Inflammatory macrophage (primary cell): ENCODE data around the gene GRIK2.

Source experiments
- DNase-seq, 2 donors: peaks; one replicate each; pipeline ENCODE4 v3.0.0-alpha.2; 2020 to 2022

GRIK2 gene

GRCh38 chr6:101918471-101918870, 525.0 kb downstream of the GRIK2 start:
- no peak for DNase-seq

GRCh38 chr6:101921829-101922450, 528.4 kb downstream of the GRIK2 start:
- no peak for DNase-seq

GRCh38 chr6:101926149-101926925, 532.8 kb downstream of the GRIK2 start:
- DNase-seq: no peak

GRCh38 chr6:101931766-101932165, 538.3 kb downstream of the GRIK2 start:
- no peak for DNase-seq

DNA sequence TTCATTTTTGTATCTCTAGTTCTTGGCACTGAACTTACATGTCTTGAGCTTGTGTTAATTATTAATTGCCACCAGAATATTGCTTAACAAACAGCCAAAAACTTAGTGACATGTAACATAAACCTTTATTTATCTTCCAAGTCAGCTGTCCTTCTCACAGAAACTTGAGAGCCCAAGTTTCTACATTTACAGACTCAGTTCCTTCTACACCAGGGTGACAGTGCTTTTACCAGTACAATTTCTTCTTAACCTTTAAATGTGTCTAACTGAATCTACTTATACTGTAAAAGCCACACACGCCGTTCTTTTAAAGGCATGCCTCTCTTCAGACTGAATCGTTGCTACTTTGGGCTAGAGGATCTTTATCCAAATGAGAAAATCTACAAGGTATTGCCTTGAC, 539.2 kb downstream of the GRIK2 start:
- DNase-seq: no peak

GRCh38 chr6:101935732-101936131, 542.2 kb downstream of the GRIK2 start:
- DNase-seq: no peak

GRCh38 chr6:101936516-101936915, 543.0 kb downstream of the GRIK2 start:
- no peak for DNase-seq

GRCh38 chr6:101937108-101937507, 543.6 kb downstream of the GRIK2 start:
- no peak for DNase-seq

DNA sequence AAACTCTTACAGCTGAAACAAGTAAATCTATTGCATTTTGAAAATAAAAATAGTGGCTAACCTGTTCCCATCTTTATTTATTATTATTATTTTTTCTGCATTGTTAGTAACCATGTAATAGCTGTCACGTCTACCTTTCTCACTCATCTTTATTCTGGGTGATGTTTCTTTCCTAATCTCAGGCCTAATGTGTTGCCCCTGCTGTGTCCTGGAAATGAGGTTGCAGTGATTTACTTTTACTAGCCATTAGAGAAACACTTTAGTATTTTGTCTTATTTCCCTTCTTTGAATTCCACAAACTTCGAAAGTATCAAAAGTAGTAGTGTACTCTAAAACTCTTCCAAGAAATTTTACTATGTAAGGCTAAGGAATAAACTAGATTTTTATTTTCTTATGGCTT, 546.9 kb downstream of the GRIK2 start:
- no peak for DNase-seq

DNA sequence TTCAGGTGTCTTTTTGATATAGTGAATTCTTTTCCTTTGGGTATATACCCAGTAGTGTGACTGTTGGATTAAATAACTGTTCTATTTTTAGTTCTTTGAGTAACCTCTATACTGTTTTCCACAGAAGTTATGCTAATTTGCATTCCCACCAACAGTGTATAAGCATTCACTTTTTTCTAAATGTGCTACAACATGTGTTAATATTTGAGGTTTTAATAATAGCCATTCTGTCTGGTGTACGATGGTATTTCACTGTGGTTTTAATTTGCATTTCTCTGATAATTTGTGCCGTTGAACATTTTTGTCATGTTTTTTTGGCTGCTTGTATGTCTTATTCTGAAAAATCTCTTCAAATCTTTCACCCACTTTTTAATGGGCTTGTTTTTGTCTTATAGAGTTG, 563.5 kb downstream of the GRIK2 start:
- DNase-seq: no peak

DNA sequence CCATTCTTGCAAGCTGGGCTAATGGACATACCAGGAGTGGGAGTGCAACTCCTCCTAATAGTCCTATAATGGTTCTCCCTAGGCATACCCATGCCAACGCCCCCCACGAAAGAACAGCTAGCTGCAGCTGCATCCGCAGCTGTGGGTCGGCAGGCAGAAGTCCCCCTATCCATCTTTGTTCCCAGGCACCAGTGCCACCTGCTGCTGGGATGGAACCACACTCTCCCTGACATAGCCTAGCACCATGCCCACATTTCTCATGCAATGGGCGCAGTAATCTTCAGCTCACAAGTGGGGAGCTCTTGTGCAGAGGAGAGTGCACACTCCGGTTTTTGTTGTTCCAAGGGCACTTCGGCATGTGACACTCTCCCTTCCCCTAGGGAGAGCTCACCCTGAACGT, 567.8 kb downstream of the GRIK2 start:
- no peak for DNase-seq

DNA sequence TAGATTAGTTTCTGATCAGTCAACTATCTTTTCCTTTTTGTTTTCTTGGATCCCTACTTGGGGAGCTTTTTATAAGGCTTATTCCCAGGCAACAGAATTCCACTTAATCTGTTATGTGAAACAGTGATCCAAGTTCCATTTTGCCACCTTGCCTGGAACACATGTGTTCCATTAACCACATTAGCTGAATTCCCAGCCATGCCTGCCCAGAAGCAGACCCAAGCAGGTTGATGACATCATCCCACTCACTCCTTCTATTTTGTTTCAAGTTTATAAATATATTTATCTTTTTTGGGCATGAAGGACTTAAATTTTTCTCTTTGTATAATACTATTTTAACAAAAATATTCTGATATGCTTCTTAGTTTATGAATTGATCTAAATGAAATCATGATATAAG, 587.4 kb downstream of the GRIK2 start:
- DNase-seq: no peak

DNA sequence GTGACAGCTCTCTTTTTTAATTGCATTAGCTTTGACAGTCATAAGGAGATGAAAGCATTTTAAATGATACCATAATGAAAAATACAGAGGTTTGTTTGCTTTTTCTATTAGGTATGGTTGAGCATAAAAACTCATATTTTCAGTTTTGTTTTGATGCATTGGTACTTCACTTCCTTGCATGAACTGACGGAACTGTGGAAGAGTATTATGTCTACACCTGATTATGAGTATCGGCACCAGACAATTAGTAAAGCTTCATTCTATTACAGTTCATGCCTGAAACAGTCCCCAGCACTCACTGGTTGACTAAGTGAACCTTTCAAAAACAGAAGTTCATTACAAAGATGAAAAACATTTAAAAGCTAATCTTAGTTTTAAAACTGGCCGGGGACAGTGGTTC, 593.0 kb downstream of the GRIK2 start:
- no peak for DNase-seq

- no peak for DNase-seq
These were observed 598.8 kb downstream of the GRIK2 start for GRCh38 chr6:101992286-101992685.

DNA sequence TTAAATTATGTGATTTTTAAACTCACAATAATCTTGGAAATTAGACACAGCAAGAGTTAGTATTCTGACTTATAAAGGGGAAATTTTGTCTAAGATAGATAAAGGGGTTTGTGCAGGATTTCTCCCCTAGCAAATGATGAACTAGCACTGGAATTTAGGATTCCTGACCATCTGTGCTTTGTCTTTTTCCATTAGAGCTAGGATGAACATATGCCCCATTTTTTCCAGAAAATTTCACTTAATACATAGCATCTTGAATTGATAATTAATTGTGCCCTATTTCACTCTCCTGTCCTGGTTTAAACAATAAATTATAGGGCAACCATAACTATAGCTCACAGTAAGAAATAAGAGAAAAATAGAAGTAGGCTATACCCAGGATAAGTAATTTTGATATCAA, 601.0 kb downstream of the GRIK2 start:
- DNase-seq: no peak

- DNase-seq: no peak
These were observed 621.9 kb downstream of the GRIK2 start for GRCh38 chr6:102015431-102015830.

DNA sequence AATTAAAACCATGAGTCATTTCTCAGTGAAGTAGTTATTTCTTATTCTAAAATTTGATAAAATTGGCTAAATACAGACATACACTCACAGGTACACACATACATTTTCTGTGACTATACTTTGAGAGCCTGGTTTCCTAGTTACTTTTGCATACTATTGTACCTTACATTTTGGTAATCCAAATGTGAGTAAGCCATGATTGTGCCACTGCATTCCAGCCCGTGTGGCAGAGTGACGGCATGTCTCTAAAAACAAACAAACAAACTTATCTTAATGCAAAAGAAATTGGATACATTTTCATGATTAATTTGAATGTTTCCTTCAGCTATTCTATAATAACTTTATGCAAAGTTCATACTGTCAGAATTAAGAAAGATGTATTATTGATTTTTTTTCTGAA, 628.8 kb downstream of the GRIK2 start:
- no peak for DNase-seq

GRCh38 chr6:102022803-102023202, 629.3 kb downstream of the GRIK2 start:
- DNase-seq: no peak

DNA sequence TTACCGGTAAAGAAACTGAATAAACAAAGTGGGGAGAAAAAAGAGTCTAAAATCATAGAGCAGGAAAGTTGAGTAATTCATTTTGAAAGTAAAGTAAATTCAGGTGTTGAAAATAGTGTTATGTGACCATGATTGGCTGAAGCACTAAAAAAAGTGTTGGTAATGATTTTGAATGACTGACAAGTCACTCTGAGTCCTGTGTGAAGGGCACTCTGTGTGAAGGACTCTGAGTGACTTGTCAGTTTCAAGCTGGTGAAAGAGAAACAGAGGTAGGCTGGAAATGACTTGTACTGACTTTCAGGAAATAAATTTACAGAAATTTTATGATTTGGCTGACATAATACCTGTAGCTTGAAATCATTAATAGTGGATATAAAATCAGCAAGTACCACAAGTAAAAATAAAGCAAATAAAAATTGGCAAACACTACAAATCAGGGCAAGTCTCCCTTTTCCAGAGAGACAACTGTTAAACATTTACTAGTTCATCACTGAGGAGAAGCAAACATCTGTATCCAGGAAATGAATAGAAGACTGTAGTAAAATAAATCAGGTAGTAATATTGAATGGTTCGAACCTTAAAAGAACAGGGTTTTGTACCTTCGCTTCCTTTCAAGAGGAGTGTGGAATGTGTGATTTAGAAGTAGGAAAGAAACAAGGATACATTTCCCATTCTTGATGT, 630.6 kb downstream of the GRIK2 start:
- no peak for DNase-seq

DNA sequence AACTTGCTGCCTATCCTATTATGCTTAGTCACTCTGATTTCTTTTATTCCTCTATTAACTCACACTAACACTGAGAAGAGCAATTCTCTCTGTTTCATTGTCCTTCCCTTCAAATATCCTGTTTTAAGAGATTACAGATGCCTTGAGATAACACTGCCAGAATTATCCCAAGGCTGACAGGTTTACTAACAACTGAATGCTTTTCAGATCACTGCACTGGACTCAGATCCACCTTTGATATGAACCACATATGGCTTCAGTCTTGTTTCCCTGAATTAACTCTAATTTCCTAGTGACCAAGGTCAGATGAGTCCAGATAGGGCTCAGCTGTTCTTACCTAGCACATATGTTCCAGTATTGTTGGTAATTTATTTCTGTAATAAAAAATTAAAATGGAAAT, 633.1 kb downstream of the GRIK2 start:
- DNase-seq: no peak

DNA sequence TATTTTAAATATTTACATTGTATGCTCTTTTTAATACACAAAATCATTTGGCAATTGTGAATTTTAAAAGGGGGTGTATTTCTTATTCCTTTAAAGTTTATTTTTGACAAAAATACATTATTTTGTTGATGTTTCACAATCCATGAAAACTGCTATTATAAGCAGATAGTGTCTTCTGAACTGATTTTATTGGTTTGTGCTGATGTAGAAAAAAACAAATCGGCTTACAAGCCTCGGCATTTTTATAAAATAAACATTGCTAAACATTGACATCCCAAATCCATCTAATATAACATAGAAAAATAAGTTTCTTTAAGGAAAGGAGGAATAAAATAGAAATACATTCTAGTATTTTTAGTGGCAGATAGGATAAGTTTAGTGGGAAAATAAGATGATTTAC, 634.7 kb downstream of the GRIK2 start:
- no peak for DNase-seq

DNA sequence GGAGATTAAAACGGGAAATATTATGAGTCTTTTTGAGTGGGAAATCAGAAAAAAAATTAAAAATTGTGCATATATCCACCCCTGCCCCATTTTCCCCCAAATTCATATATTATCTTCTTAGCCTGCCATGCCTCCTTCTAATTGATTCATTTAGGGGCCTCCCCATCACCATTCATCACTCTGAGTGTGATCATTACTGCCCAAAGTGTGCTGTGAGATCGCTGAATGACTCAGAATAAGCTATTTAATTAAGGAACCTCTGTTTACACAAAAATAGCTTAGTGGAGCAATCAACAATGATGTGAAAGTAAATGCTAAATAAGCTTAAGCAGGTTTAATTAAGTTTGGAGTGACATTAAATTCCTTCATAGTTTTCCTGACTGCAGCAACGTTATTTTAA, 645.5 kb downstream of the GRIK2 start:
- no peak for DNase-seq

DNA sequence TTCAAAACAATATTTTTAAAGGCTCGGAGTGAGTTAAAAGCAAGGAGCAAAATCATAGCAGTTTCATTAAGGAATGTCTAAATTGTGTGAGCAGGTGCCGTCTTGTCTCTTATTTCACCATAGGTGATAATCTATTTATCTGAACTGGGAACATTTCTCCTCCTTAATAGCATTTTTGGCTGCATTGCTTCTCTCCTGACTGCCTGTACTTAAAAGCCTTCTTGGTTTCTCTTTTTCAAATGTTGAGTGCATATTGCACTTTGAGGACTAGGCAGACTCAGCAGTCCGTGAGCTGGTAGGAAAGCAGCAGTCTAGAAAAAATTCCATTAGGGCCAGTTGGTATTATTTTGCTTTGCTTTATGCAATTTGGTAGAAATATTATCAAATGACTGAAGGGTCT, 645.9 kb downstream of the GRIK2 start:
- no peak for DNase-seq

DNA sequence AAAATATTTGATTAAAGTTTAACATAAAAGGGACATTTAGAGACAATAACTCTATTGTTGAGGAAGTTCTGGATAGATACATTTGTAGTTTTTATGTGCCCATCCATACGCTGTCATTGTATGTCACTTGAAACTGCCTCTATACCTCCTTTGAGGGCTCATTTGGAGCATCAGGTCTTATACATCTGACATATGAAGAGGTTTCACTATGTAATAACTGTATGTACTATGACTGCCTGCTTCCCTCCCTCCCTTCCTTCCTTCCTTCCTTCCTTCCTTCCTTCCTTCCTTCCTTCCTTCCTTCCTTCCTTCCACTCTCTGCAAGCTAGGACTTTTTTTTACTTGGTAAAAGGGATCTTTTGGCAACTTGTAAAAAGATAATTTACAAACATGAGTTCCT, 657.5 kb downstream of the GRIK2 start:
- no peak for DNase-seq
